ENCODE results near the gene TAF1. TPM values are rescaled to one million over a fixed set of nuclear protein-coding genes. Genes with fewer than 3 reads are reported as not detected.
"Not testable (repeated sequence)": the region's sequence is repeated elsewhere in the genome, so short reads cannot be mapped to it uniquely, and the experiment has no call there.

The TAF1 gene
- total and polyA plus RNA-seq, 9 of the 15 experiments (the other 6 are each of a cell fraction or from before 2014, with no cell fraction given): 6.4 to 45.1 (median 38.1) TPM

- POLR2A ChIA-PET: no interaction called here
- no peak for ATAC-seq
- Histone ChIP-seq H3K9me1 (ENCODE audit: control insufficient read depth, insufficient read depth, low read length) (no peaks in the 10 kb centered on the region), H3K4me3 (no peak overlapping the region), H3K36me3 (ENCODE audit: control insufficient read depth, insufficient read depth, low read length) (peaks cover 98% of the 10 kb centered on the region), H3K27me3 (ENCODE audit: control insufficient read depth in 2 of 2, insufficient read depth in 2 of 2, low read length in 2 of 2) (no peaks in the 10 kb centered on the region), H3K4me1 (replicated peaks in 1 of 2; ENCODE audit: control insufficient read depth in 2 of 2, insufficient read depth in 2 of 2, low read length in 2 of 2) (no peaks in the 10 kb centered on the region), H3K4me2 (ENCODE audit: insufficient read depth, low read length) (no peak overlapping the region), H3K9me3 (replicated peaks; ENCODE audit: control insufficient read depth, insufficient read depth, low read depth, low read length) (no peaks in the 10 kb centered on the region), H3K9ac (ENCODE audit: insufficient read depth in 1 of 2, low read depth in 2 of 2, low read length in 2 of 2) (no peak overlapping the region), H3K27ac (ENCODE audit: extremely low read depth, low read depth, low read length) (no peak overlapping the region), H4K20me1 (replicated peaks; ENCODE audit: control insufficient read depth, insufficient read depth, low read length) (no peaks in the 10 kb centered on the region), H3K79me2 (ENCODE audit: control insufficient read depth, insufficient read depth, low read length) (peaks cover under 1% of the 10 kb centered on the region; the same call in 2 of the 3 replicates), H2AFZ (ENCODE audit: low read depth, low read length) (no peak overlapping the region)
- WGBS (ENCODE audit: insufficient coverage, low coverage, missing lambda C conversion rate): 100% methylated on average over 2 of the region's 3 CpGs
- intact Hi-C loops (cut with micrococcal nuclease): no loop called here
- TF ChIP-seq RFX5 (IDR thresholded peaks at IDR 0.05; ENCODE audit: low read depth, low read length) (no peak), THRB (CRISPR knock-in tag; conservative IDR thresholded peaks at IDR 0.05) (no peak), TEAD2 (tag; IDR thresholded peaks at IDR 0.05) (no peak), ETS2 (tag; IDR thresholded peaks at IDR 0.05; ENCODE audit: borderline replicate concordance, poor library complexity, severe bottlenecking) (no peak), ZNF282 (CRISPR knock-in tag; IDR thresholded peaks at IDR 0.05) (no peak), PHF21A (IDR thresholded peaks at IDR 0.05; ENCODE audit: borderline replicate concordance, low read depth) (no peak), CLOCK (CRISPR knock-in tag; IDR thresholded peaks at IDR 0.05; ENCODE audit: borderline replicate concordance) (no peak)
- no peak for DNase-seq (ENCODE audit: extremely low read depth in 1 of 4, low spot score in 3 of 4)
- FAIRE-seq: no peak
- no TSS peak for BruUV-seq (replicated peaks)
- CTCF ChIA-PET (ENCODE audit: low intra/inter-chr PET ratio): interaction anchor here (0.6 kb wide), 1 partner anchor 11 kb away, joined by 5 read pairs; no protein-coding TSS in a partner anchor
- in situ Hi-C loops (cut with MboI): no loop called here
These were observed 12.6 kb downstream of the TAF1 start for GRCh38 chrX:71378732-71379131.

GRCh38 chrX:71391725-71392124, 25.6 kb downstream of the TAF1 start:
- ATAC-seq; H3K4me2 ChIP-seq (ENCODE audit: insufficient read depth, low read length); H3K9me1 ChIP-seq (ENCODE audit: control insufficient read depth, insufficient read depth, low read length); BruUV-seq (replicated peaks); intact Hi-C loops (cut with micrococcal nuclease); H3K79me2 ChIP-seq (ENCODE audit: control insufficient read depth, insufficient read depth, low read length); H3K27me3 ChIP-seq (ENCODE audit: control insufficient read depth in 2 of 2, insufficient read depth in 2 of 2, low read length in 2 of 2); H3K9ac ChIP-seq (ENCODE audit: insufficient read depth in 1 of 2, low read depth in 2 of 2, low read length in 2 of 2); H2AFZ ChIP-seq (ENCODE audit: low read depth, low read length); H3K9me3 ChIP-seq (replicated peaks; ENCODE audit: control insufficient read depth, insufficient read depth, low read depth, low read length); H4K20me1 ChIP-seq (replicated peaks; ENCODE audit: control insufficient read depth, insufficient read depth, low read length); FAIRE-seq; DNase-seq (ENCODE audit: extremely low read depth in 1 of 4, low spot score in 3 of 4); H3K27ac ChIP-seq (ENCODE audit: extremely low read depth, low read depth, low read length); POLR2A ChIA-PET; H3K4me3 ChIP-seq; CTCF ChIA-PET (ENCODE audit: low intra/inter-chr PET ratio); in situ Hi-C loops (cut with MboI): not testable (repeated sequence)
- H3K4me1 ChIP-seq (replicated peaks in 1 of 2; ENCODE audit: control insufficient read depth in 2 of 2, insufficient read depth in 2 of 2, low read length in 2 of 2): peaks cover 6 to 11% of the 10 kb centered on the region in 2 experiments; a peak in 4 of 5 replicates
- peaks cover 92% of the 10 kb centered on the region for H3K36me3 ChIP-seq (ENCODE audit: control insufficient read depth, insufficient read depth, low read length)
- 67% methylated on average over 1 of the region's 4 CpGs for WGBS (ENCODE audit: insufficient coverage, low coverage, missing lambda C conversion rate)

Measured in K562 (cell line).